Pericardium fibroblast (primary cell): Measurements from ENCODE around the gene SPANXN2. TPM values are rescaled to one million over a fixed set of nuclear protein-coding genes. Genes with fewer than 3 reads are reported as not detected.

Experiments used
- total RNA-seq: library from RNA; depleted of rRNA; stranded (reverse); fragments of >200 nt; gene quantifications from 2 replicates; pipeline ENCODE4 v1.2.3, GENCODE V29; 2015

The SPANXN2 gene, protein sequence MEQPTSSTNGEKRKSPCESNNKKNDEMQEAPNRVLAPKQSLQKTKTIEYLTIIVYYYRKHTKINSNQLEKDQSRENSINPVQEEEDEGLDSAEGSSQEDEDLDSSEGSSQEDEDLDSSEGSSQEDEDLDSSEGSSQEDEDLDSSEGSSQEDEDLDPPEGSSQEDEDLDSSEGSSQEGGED
- total RNA-seq: not detected in 2 replicates

GRCh38 chrX:143720652-143721051, at the start of gene SPANXN2:
Gene SPANXN2, minus strand, starts transcription at chrX:143720752. Its CDS starts 84 bp downstream, at chrX:143720668.

Other genes starting within 250 kb of the SPANXN2 start
- gene SPANXN3, start 203.3 kb downstream of the SPANXN2 start, total RNA-seq: not detected in 2 replicates
- 11.2 and 13.2 TPM in 2 replicates for gene SLITRK4, start 84.7 kb downstream of the SPANXN2 start, total RNA-seq
- gene UBE2NL, start 163.3 kb upstream of the SPANXN2 start, total RNA-seq: not detected in 2 replicates